ENCODE results near the gene TFCP2.
A peak's percentile ranks its signal among the peaks of the same experiment; 100 is the strongest.

TFCP2 gene

GRCh38 chr12:51077930-51078329 is 95.0 kb downstream of the TFCP2 start:
- Histone ChIP-seq H3K36me3 (replicated peaks) (peaks cover 15% of the 10 kb centered on the region), H3K27me3 (replicated peaks) (no peaks in the 10 kb centered on the region), H3K4me3 (ENCODE audit: low read depth, low read length) (no peak overlapping the region), H3K27ac (no peak overlapping the region)
- in situ Hi-C loops (cut with HindIII; ENCODE audit: low pct_ligation_motif_present, low sequenced_read_pairs) = no loop called here
- TF ChIP-seq, protein P1, sequence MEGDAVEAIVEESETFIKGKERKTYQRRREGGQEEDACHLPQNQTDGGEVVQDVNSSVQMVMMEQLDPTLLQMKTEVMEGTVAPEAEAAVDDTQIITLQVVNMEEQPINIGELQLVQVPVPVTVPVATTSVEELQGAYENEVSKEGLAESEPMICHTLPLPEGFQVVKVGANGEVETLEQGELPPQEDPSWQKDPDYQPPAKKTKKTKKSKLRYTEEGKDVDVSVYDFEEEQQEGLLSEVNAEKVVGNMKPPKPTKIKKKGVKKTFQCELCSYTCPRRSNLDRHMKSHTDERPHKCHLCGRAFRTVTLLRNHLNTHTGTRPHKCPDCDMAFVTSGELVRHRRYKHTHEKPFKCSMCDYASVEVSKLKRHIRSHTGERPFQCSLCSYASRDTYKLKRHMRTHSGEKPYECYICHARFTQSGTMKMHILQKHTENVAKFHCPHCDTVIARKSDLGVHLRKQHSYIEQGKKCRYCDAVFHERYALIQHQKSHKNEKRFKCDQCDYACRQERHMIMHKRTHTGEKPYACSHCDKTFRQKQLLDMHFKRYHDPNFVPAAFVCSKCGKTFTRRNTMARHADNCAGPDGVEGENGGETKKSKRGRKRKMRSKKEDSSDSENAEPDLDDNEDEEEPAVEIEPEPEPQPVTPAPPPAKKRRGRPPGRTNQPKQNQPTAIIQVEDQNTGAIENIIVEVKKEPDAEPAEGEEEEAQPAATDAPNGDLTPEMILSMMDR (IDR thresholded peaks at IDR 0.05; ENCODE audit: low read depth, low read length, missing control alignments) = no peak
- peak; percentile 17 for DNase-seq

GRCh38 chr12:51076236-51076930 is 96.6 kb downstream of the TFCP2 start:
- no peak overlapping the region for H3K27ac ChIP-seq
- TF ChIP-seq, protein P1 (IDR thresholded peaks at IDR 0.05; ENCODE audit: low read depth, low read length, missing control alignments) = no peak
- H3K36me3 ChIP-seq (replicated peaks) = peaks cover 27% of the 10 kb centered on the region
- in situ Hi-C loops (cut with HindIII; ENCODE audit: low pct_ligation_motif_present, low sequenced_read_pairs) = no loop called here
- no peaks in the 10 kb centered on the region for H3K27me3 ChIP-seq (replicated peaks)
- H3K4me3 ChIP-seq (ENCODE audit: low read depth, low read length) = no peak overlapping the region
- no peak for DNase-seq

GRCh38 chr12:51075390-51075789 is 97.5 kb downstream of the TFCP2 start:
- in situ Hi-C loops (cut with HindIII; ENCODE audit: low pct_ligation_motif_present, low sequenced_read_pairs) = no loop called here
- H3K4me3 ChIP-seq (ENCODE audit: low read depth, low read length) = no peak overlapping the region

DNA sequence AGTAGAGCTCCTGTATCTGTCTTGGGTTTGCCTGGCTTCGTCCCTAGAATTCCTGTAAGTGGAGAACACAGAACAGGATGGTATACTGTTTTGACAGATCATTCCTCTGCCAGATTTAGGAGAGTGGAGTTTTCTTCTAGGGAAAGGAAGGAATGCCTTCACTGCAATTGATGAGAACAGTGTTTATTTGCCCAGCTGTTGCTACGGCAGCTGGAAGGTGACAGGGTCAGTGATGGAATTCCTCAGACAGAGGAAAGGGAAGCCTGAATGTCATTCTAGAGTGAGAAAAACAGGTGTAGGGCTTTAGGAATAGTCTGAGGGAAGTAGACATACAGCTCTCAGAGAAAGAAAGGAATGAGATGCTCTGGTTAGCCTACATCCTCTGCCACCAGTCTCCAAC is 101.3 kb downstream of the TFCP2 start:
- DNase-seq = no peak
- Histone ChIP-seq H3K27ac (no peak overlapping the region), H3K27me3 (replicated peaks) (no peaks in the 10 kb centered on the region), H3K4me3 (ENCODE audit: low read depth, low read length) (no peak overlapping the region), H3K36me3 (replicated peaks) (peaks cover 62% of the 10 kb centered on the region)
- in situ Hi-C loops (cut with HindIII; ENCODE audit: low pct_ligation_motif_present, low sequenced_read_pairs) = no loop called here
- TF ChIP-seq, protein P1 (IDR thresholded peaks at IDR 0.05; ENCODE audit: low read depth, low read length, missing control alignments) = no peak

More at GRCh38 chr12:51075390-51075789, 97.5 kb downstream of the TFCP2 start:
- H3K36me3 ChIP-seq (replicated peaks) = peaks cover 32% of the 10 kb centered on the region
- H3K27me3 ChIP-seq (replicated peaks) = no peaks in the 10 kb centered on the region
- no peak overlapping the region for H3K27ac ChIP-seq
- DNase-seq = no peak
- TF ChIP-seq, protein P1 (IDR thresholded peaks at IDR 0.05; ENCODE audit: low read depth, low read length, missing control alignments) = no peak

- in situ Hi-C loops (cut with HindIII; ENCODE audit: low pct_ligation_motif_present, low sequenced_read_pairs) = no loop called here
- Histone ChIP-seq H3K4me3 (ENCODE audit: low read depth, low read length) (no peak overlapping the region), H3K27me3 (replicated peaks) (no peaks in the 10 kb centered on the region), H3K27ac (no peak overlapping the region), H3K36me3 (replicated peaks) (peaks cover 67% of the 10 kb centered on the region)
- DNase-seq = no peak
- TF ChIP-seq, protein P1 (IDR thresholded peaks at IDR 0.05; ENCODE audit: low read depth, low read length, missing control alignments) = no peak
These were observed 102.9 kb downstream of the TFCP2 start for GRCh38 chr12:51070004-51070403.

DNA sequence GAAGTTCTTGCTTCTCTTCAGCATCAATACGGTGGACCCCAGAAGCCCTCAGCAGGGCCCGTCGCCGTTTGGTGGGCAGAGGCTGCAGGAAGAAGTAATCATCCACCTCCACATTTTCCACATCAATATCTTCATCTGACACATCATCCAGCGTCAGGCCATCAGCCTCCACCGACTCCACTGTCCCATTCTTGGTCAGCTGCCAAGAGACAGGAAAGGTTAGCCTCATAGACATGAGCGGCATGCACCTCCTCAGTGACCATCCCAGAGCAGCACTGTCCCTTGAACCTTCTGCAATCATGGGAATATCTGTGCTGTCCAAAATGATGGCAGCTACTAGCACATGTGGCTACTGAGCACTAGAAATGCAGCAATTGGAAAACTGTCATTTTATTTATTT is 105.2 kb downstream of the TFCP2 start:
- Histone ChIP-seq H3K27ac (no peak overlapping the region), H3K27me3 (replicated peaks) (no peaks in the 10 kb centered on the region), H3K36me3 (replicated peaks) (peaks cover 77% of the 10 kb centered on the region), H3K4me3 (ENCODE audit: low read depth, low read length) (no peak overlapping the region)
- TF ChIP-seq, protein P1 (IDR thresholded peaks at IDR 0.05; ENCODE audit: low read depth, low read length, missing control alignments) = no peak
- in situ Hi-C loops (cut with HindIII; ENCODE audit: low pct_ligation_motif_present, low sequenced_read_pairs) = no loop called here
- DNase-seq = no peak
